ENCODE results near the gene FAM83B. TPM values are rescaled to one million over a fixed set of nuclear protein-coding genes. Genes with fewer than 3 reads are reported as not detected.

Gene FAM83B
- total RNA-seq, 1 donor from 2014 or later, result 1.9 TPM

DNA sequence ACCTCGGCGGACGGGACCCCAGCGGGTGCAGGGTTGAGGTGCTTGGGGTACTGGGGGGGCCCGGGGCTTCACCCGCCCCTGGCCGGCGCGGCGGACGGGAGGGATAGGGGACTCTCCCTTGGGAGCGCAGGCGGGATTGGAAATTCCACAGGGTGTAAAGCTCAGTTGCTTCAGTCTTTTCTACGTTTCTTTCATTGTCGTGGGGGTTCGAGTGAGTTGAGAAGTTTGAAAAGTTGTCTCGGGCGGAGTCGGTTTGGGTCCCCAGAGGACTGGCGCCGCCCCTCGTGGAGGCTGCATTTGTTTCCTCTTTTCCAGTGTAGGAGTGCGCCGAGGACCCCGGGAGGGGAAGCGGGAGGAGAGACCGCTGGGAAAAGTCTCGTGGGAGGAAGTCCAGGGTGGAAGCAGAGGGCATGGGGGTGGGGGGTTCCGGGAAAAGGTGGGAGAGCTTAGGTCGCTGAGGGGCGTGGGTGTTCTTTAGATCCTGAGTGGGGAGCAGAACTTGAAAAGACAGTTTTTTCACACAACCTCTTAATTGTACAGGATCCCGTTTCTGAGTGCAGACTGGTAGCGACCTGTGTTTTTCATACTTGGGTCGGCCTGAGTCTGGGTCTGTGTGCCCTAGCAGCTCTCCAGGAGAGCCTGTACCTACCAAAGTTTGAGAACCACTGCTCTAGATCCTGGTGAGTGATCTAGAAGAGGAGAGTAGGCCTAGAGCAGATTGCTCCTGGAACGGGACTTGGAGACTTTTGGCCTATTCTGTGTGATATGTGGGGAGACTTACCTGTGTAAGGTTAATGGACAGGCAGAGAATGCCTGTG lies 495 bp downstream of the FAM83B start:
- peak overlapping the region; percentile 18 for H3K9ac ChIP-seq (ENCODE audit: low read length)
- Mint-ChIP-seq H3K4me3 (ENCODE audit: unreplicated experiment) (peak overlapping the region; percentile 87), H3K9me3 (ENCODE audit: unreplicated experiment) (no peaks in the 10 kb centered on the region), H3K4me1 (ENCODE audit: low read depth, unreplicated experiment) (no peaks in the 10 kb centered on the region), H3K36me3 (ENCODE audit: low read depth, unreplicated experiment) (no peaks in the 10 kb centered on the region), H3K27ac (ENCODE audit: unreplicated experiment) (peak overlapping the region; percentile 78), H3K27me3 (ENCODE audit: low read depth, unreplicated experiment) (peaks cover 14% of the 10 kb centered on the region)
- FAIRE-seq, result no peak
- no peak overlapping the region for H3K27ac ChIP-seq (ENCODE audit: low read depth, low read length)
- peaks cover 11% of the 10 kb centered on the region for H3K27me3 ChIP-seq (ENCODE audit: insufficient read depth, low read length)
- H2AFZ ChIP-seq (ENCODE audit: low read depth, low read length), result peak overlapping the region; percentile 75
- no peaks in the 10 kb centered on the region for H3K9me3 ChIP-seq (ENCODE audit: insufficient read depth, low read depth, low read length)
- DNase-seq (ENCODE audit: low read depth), result no peak
- H3K79me2 ChIP-seq (ENCODE audit: insufficient read depth, low read length), result no peaks in the 10 kb centered on the region
- peak overlapping the region; percentile 42 for H3K4me3 ChIP-seq (ENCODE audit: insufficient read depth, low read depth, low read length)
- no peaks in the 10 kb centered on the region for H3K36me3 ChIP-seq (ENCODE audit: insufficient read depth, low read length)
- peak; percentile 48 for TF ChIP-seq EZH2 (IDR thresholded peaks at IDR 0.05; ENCODE audit: insufficient read depth, low read length)
- TF ChIP-seq, protein P1, sequence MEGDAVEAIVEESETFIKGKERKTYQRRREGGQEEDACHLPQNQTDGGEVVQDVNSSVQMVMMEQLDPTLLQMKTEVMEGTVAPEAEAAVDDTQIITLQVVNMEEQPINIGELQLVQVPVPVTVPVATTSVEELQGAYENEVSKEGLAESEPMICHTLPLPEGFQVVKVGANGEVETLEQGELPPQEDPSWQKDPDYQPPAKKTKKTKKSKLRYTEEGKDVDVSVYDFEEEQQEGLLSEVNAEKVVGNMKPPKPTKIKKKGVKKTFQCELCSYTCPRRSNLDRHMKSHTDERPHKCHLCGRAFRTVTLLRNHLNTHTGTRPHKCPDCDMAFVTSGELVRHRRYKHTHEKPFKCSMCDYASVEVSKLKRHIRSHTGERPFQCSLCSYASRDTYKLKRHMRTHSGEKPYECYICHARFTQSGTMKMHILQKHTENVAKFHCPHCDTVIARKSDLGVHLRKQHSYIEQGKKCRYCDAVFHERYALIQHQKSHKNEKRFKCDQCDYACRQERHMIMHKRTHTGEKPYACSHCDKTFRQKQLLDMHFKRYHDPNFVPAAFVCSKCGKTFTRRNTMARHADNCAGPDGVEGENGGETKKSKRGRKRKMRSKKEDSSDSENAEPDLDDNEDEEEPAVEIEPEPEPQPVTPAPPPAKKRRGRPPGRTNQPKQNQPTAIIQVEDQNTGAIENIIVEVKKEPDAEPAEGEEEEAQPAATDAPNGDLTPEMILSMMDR (IDR thresholded peaks at IDR 0.05; ENCODE audit: insufficient read depth, low read depth, low read length), result no peak
- H3K4me2 ChIP-seq (ENCODE audit: low read length), result peak overlapping the region; percentile 88
- no peaks in the 10 kb centered on the region for H4K20me1 ChIP-seq (ENCODE audit: insufficient read depth, low read length)
- H3K4me1 ChIP-seq (ENCODE audit: insufficient read depth, low read length), result no peaks in the 10 kb centered on the region

DNA sequence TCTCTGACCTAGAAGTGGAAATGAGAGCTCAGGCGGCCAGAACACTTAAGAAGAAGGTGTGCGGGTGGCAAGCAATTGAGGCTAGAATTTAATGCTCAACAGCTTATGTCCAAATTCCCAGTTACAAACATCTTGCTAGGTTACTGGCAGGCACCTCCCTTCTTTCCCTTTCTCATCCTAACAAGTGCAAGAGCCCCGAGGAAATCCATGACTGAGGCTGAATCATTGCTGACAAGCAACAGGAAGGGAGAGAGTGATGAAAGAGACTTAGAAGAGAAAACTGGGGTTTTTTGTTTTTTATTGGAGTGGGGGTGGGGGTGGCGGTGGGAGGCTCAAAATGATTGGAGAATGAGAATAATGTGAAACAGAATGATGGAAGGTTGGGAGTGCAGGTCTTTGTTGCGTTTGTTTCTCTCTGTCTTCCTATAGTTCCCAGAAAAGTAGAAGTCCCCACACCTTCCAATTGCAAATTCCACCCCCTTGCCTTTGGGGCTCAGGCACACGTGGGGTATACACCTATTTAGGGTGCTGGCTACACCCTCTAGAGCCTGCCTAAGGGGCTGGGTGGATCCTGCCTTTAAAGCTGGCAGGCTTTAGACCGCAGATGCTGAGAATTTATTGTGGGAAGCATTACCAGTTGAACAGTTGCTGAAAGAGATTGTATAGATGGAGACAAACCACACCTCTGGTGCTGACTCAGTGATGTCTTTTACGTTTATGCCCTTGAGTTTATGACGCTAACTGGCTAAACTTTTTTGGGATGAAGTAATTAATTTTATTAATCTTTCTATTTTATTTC lies 1.4 kb downstream of the FAM83B start:
- H3K4me3 ChIP-seq (ENCODE audit: insufficient read depth, low read depth, low read length), result no peak overlapping the region
- H3K4me1 ChIP-seq (ENCODE audit: insufficient read depth, low read length), result no peaks in the 10 kb centered on the region
- H4K20me1 ChIP-seq (ENCODE audit: insufficient read depth, low read length), result no peaks in the 10 kb centered on the region
- no peaks in the 10 kb centered on the region for H3K79me2 ChIP-seq (ENCODE audit: insufficient read depth, low read length)
- no peak overlapping the region for H3K27ac ChIP-seq (ENCODE audit: low read depth, low read length)
- Mint-ChIP-seq H3K36me3 (ENCODE audit: low read depth, unreplicated experiment) (no peaks in the 10 kb centered on the region), H3K4me1 (ENCODE audit: low read depth, unreplicated experiment) (no peaks in the 10 kb centered on the region), H3K27me3 (ENCODE audit: low read depth, unreplicated experiment) (peaks cover 14% of the 10 kb centered on the region), H3K9me3 (ENCODE audit: unreplicated experiment) (peaks cover 2% of the 10 kb centered on the region), H3K4me3 (ENCODE audit: unreplicated experiment) (peak overlapping the region; percentile 87), H3K27ac (ENCODE audit: unreplicated experiment) (no peak overlapping the region)
- peak; percentile 10 for DNase-seq (ENCODE audit: low read depth)
- H2AFZ ChIP-seq (ENCODE audit: low read depth, low read length), result no peak overlapping the region
- no peaks in the 10 kb centered on the region for H3K9me3 ChIP-seq (ENCODE audit: insufficient read depth, low read depth, low read length)
- peaks cover 11% of the 10 kb centered on the region for H3K27me3 ChIP-seq (ENCODE audit: insufficient read depth, low read length)
- no peaks in the 10 kb centered on the region for H3K36me3 ChIP-seq (ENCODE audit: insufficient read depth, low read length)
- no peak overlapping the region for H3K4me2 ChIP-seq (ENCODE audit: low read length)
- H3K9ac ChIP-seq (ENCODE audit: low read length), result no peak overlapping the region
- no peak for FAIRE-seq
- TF ChIP-seq, protein P1 (IDR thresholded peaks at IDR 0.05; ENCODE audit: insufficient read depth, low read depth, low read length), result no peak
- no peak for TF ChIP-seq EZH2 (IDR thresholded peaks at IDR 0.05; ENCODE audit: insufficient read depth, low read length)
